Jurkat, Clone E6-1 (cell line): ENCODE results near the gene LINC00237. TPM values are rescaled to one million over a fixed set of nuclear protein-coding genes. Genes with fewer than 3 reads are reported as not detected.
A peak's percentile ranks its signal among the peaks of the same experiment; 100 is the strongest.

Experiments
- DNase-seq: peaks from one replicate; pipeline ENCODE4 v3.0.0-alpha.2; 2011; ENCODE audit warnings: low read depth, low spot score
- H3K4me3 ChIP-seq: 2 replicates; pipeline ENCODE4 v1.5.1; 2011; ENCODE audit warnings: mild to moderate bottlenecking, low read length, control low read depth, moderate library complexity
- polyA plus RNA-seq: library from polyadenylated mRNA; unstranded; fragments of >200 nt; gene quantifications from one replicate; pipeline ENCODE4 v1.2.1, GENCODE V29; 2012; ENCODE audit warnings: missing spikeins; ENCODE audit not compliant: insufficient read length, insufficient read depth

The LINC00237 gene
- polyA plus RNA-seq, result not detected

DNA sequence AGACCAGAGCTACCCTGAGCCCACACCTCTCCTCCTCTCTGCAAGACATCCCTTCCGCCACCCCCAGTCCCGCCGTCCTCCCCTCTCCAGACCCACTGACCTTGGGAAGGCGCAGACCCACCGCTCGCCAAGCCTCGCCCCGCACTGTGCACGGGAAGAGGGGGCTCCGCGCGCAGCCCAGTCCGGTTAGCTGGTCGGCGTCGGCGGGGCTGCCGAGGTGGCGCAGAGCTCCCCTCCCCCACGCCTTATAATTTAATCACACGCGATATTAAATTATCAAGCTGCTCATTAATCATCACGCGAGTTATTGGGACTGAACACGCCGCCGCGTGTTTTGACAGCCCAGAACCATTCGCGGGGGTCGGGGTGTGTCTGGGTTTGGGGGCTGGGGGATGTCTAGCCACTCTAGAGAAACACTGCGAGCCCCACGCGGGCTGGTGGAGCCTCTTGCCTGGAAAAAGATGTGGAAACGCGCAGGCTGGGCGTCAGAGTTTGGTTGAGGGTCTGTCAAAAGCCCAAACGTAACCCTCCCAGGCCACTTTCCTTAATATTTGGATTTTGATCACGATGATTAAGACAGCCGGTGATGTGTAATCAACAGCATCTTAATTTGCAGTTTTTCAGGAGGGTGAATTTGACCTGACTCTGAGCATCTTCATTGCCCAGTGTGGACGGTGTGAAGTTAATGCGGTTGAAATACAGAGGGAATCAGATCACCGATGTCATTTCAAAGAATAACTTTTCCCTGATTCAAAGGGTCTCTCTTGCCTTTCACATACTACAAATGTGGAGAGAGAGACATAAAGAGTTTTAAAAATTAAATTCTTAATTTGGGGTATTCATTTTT lies at the start of gene LINC00237:
Gene LINC00237 (minus strand): TSS at position 188 of the 847 bp plus-strand sequence.
- no peak for DNase-seq
- no peak within 1 kb of the TSS for H3K4me3 ChIP-seq

DNA sequence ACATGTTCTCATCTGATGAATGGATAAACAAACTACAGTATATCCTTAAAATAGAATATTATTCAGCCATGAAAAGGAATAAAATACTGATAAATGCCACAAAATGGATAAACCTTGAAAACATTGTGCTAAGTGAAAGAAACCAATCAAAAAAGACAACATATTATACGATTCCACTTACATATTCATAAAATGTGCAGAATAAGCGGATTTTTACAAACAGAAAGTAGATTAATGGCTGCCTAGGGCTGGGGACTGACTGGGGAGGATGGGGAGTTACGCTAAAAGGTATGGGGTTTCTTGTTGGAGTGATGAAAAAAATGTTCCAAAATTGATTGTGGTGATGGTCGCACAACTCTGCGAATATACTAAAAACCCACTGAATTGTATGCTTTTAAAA lies 49.1 kb upstream of the LINC00237 start:
- H3K4me3 ChIP-seq, result no peak overlapping the region
- DNase-seq, result no peak

DNA sequence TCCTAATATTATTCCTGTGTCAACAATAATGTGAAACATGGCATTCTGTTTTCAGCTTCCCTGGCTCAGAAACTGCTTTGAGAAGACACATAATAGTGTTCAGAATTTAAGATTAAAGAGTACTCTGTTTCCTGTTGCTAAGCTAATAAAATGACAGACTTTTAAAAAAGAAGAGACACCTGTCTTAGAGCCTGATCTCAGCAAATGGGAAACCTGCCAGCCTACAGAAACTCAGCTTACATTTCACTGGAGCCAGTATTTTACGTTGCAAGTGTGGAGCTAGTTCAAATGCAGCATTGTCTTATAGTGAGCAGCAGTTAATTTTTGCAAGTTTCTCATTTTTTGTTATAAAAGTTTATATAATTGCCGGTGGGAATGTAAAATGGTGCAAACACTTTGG lies 48.5 kb upstream of the LINC00237 start:
- no peak for DNase-seq
- H3K4me3 ChIP-seq, result no peak overlapping the region

DNA sequence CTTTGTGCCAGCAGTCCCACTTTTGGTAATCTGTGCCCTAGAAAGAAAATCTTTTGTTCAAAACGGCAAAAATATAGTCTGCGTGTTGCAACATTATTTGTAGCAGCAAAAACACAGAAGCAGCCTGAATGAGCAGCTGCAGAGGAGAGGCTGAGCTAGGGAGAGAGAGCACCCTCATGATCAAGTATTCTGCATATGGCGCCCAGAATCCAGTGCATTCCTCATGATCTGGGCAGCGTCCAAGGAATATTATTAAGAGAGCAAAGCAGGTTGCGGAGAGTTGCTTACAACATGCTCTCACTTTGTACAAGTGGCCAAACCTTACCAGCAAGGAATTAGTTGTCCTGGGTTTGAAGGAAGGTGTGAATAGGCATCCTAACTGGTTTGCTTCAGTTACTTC lies 45.6 kb upstream of the LINC00237 start:
- DNase-seq, result no peak

DNA sequence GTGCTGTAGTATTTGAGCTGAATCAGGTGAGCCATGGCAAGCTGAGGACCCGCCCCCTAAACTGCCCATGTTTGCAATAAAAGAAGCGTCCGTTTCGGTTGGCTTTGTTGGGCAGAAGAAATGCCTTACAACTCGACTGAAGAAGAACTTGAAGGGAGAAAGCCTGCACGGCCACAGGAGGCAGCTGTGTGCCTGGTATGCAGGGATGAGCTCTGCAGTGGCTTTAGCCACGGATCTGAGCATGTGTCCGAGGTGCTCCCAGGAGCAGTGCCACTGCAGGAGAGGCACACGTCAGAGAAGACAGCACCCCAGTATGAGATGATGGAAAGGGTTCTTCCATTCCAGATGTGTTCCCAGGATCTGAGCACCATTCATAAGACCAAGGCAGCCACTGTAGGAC lies 43.2 kb upstream of the LINC00237 start:
- no peak for DNase-seq
- no peak overlapping the region for H3K4me3 ChIP-seq

More for the DNA sequence above, 45.6 kb upstream of the LINC00237 start:
- no peak overlapping the region for H3K4me3 ChIP-seq

DNA sequence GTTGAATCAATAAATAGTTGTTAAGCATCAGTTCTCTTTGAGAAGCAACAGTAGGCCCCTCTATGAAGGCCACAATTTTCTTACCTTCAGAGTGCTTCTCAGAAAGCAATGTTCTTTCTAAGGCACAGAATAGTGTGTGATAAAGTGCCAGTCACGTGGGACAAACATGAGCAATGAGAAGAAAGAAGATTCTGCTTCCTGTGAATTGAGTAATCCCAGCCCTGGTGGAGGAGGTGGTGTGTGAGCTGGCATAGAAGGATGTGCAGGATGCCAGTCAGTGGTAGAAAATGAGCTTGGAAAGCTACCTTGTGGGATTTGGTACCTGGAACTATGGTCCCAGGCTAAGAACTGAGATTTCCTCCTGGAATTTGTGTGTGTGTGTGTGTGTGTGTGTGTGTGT lies 41.4 kb upstream of the LINC00237 start:
- no peak overlapping the region for H3K4me3 ChIP-seq
- no peak for DNase-seq

DNA sequence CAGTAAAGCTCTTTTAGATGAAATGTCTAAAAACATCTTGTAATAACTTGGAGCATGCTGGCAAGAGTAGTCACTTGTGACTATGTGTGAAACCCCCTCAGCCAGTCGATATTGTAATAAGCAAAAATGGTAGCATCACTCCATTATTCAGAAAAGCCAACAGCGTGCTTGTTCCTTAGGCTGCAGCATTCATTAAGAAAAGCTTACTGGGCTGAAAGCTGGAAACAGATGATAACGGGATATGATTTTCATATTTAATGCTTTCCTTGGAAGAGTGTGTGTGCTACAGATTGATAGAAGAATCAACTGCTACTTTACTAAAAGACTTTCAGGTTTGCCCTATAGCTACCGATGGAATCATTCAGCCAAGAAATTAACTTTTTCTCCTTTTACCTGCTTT lies 40.1 kb upstream of the LINC00237 start:
- DNase-seq, result no peak
- no peak overlapping the region for H3K4me3 ChIP-seq

DNA sequence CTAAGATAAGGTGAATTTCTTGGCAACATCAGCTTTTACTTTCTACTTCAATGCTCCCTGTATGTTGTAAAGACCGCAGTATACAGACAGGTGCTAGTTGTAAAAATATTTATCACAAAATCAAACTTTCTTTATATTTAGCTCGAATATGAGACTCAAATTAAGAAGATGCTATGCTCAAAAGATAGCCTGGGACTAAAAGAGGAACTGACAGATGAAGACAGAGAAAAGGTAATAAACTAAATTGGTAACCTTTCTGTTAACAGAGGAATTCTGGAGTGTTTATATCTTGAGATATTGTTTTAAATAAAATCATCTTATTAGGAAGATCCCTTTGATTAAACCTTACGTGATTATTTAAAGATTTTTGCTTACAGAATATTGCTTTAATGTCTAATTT lies 39.3 kb upstream of the LINC00237 start:
- H3K4me3 ChIP-seq, result no peak overlapping the region
- DNase-seq, result no peak

DNA sequence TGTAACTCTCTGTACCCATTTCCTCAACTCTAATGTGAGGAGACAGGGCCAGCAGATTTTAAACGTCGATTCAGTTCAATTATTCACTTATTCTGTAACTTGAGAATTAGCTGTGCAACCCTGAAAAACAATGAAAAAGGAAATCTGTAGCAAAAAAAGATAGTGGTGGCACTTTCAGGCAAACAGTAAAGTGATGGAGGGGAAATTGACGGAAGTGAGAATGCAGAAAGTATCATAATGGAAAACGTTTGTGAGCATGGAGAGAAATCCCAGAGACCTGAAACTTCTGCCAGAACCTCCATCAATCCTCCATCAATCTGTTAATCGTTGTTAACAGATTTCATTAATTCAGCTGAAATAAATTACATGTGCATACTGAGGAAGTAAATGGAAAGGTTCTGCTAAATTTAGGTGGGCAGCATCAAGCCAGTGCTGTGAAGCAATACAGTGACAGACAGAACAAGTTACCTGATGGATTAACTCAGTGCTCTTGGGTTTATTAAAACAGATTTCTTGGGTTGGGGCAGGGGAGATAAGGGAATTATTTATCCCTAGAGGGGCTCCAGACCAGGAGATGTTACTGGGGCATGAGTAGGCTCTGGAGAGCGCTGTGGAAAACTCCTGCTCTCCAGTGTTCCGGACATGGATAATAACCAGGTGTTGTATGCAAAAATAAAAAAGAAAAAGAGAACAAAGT lies 37.2 kb upstream of the LINC00237 start:
- no peak overlapping the region for H3K4me3 ChIP-seq
- DNase-seq, result no peak

DNA sequence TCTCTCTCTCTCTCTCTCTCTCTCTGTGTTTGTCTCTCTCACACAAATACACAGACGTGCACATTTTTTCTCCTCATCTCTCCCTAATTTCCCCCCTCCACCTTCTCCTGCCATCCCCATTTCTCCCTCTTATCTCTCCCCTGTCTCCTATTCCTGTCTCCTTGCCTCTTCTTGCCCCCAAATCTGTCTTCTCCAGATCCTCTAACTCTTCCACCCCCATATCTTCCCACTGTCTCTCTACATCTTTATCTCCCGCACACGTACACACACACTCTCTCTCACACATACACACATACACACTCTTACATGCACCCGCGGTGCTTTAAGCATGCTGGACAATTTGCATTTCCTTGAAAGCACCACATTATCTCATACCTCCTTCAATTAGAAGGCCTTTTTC lies 35.7 kb upstream of the LINC00237 start:
- no peak for DNase-seq
- no peak overlapping the region for H3K4me3 ChIP-seq

DNA sequence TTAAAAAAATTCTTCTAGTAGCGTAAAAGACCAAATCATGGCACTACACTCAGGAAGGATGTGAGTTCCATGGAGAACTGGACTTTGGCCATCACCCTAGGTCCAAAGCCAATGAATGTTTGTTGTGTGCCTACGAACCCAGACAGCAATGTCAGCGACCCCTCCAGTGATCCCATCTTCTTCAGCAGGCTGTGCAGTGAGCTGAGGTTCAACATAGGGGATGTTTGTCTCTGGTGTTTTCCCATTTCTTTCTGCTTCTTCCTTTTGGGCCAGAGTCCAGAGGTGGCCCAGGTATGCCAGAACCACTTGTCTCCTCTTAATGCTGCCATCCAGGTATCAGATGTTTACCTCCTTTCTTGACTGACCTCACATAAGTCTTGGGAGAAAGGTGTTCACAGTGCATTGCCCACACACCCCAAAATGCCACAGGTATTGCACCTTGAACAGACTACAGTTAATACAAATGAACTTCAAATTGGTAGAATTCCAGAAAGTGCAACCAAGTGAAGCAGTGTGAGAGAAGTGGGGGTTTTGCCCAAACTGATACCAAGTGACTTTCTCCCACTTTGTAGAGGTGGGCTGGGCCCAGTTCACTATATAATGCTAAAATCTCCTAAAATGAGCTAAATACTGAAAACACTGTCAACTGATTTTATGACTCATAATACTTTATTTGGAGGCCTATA lies 33.9 kb upstream of the LINC00237 start:
- DNase-seq, result no peak

DNA sequence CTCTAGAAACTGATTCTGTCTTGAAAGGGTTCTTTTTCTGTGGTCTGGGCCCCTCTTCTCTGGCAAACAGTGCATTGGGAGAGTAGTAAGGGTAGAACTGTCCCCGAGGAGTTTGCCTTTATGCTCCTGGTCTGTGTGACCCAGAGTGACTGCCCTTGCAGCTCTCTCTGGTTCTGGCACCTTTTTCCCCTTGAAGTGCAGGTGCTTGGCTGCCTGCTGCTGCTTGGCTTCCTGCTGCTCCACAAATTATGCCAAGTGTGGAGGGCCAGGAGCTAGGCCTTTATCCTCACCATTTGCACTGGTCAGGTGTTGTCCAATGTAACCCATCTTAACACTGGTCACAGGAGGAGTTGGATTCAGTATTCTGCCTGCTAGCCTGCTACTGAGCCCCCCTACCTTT lies 30.9 kb upstream of the LINC00237 start:
- H3K4me3 ChIP-seq, result no peak overlapping the region
- DNase-seq, result no peak

More for the DNA sequence above, 33.9 kb upstream of the LINC00237 start:
- H3K4me3 ChIP-seq, result no peak overlapping the region

DNA sequence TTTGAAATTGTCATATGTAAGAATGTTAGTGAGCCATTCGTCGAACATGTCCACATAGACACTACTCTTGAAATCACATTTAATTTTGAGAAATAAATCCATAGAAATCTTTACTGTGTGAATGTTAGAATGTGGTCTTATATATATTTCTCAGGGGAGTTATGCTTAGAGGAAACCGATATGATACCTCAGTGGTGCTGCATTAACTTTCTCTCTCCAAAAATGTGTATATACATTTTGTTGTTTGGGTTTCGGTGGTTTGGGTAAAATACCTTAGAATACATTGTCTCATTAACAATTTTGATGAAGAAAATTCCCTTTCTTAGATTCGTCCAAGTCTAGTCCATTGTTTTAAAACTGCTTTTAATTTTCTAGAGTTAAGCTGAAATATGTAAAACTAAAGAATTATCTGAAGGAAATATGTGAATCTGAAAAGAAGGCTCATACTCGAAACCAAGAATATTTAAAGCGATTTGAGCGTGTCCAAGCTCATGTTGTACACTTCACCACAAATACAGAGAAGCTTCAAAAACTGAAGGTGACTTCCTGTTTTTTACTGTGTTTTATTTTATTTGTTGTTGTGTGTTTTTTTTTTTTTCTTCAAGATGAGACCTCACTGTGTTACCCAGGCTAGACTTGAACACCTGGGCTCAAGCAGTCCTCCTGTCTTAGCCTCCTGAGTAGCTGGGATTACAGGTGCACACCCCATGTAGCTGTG lies 30.0 kb upstream of the LINC00237 start:
- no peak for DNase-seq
- no peak overlapping the region for H3K4me3 ChIP-seq

DNA sequence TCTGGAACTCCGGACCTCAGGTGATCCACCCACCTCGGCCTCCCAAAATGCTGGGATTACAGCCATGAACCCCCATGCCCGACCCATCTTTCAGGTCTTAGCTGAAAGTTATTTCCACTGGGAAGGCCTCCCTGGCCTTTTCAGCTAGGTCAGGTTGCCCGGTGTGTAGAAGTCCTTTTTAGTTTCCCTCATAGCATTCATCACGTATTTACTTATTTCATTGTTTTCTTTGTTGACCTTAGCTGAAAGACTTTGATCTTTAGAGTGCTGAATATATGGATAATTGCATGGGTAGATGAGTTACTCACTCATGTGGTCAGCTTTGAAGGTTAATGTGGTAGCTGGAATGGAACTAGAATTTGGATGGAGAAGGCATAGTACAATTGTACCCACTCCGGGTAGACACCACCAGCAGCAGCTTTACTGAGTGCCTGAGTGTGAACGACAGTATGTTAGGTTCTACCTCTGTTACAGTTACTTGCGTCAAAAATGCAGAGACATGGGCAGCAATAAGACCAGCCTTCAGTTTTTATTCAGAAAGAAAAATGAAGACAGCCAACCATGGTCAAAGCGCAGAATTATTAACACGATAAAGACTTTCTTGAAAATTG lies 28.8 kb upstream of the LINC00237 start:
- no peak for DNase-seq
- no peak overlapping the region for H3K4me3 ChIP-seq

DNA sequence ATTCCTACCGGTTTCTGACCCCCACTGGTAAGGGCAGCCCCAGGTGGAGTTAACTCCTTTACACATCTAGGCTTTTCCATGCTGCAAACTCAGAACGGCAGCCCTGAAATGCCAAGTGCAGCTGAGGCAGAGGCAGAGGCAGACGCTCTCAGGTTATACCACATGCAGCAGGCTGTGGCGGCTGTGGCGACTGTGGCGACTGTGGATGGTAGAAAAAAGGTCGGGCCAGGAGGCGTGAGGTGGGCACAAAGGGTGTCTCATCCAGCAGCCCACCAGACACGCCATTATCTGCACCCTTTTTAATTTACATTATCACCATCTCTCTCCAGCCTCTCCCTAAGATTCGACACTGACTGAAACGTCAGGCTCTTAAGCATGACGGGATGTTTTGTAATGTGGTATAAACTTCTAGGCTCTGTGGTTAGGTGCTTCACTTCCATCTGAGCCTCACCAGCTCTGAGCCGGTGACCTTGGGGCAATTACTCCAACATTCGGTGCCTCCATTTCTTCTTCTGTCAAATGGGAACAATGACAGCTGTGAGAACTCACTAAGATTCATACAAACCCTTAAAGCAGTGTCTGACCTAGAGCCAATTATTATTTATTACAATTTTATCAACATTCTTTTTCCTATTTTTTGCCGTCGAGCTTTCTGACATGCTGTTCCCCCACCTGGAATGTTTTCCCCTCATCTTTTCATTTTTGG lies 27.9 kb upstream of the LINC00237 start:
- DNase-seq, result peak; percentile 59
- no peak overlapping the region for H3K4me3 ChIP-seq

DNA sequence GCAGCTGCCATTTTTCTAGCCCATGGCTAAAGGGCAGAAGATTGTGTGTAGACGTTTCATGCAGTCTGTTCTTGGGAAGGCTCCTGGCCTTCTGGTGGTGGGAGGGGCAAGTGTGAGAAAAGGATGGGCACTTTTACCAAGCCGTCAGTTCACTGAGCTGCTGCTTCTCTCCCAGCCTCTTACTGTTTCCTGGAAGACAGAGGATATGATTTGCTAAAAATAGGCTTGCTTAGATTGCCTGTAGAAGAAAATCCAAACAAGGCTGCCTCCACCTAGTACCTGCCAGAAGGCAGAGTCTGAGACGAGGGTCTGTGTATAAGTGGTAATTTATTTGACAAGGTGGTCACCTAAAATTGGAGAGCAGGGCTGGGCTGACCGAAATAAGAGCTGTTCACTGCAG lies 27.2 kb upstream of the LINC00237 start:
- no peak for DNase-seq
- H3K4me3 ChIP-seq, result no peak overlapping the region

DNA sequence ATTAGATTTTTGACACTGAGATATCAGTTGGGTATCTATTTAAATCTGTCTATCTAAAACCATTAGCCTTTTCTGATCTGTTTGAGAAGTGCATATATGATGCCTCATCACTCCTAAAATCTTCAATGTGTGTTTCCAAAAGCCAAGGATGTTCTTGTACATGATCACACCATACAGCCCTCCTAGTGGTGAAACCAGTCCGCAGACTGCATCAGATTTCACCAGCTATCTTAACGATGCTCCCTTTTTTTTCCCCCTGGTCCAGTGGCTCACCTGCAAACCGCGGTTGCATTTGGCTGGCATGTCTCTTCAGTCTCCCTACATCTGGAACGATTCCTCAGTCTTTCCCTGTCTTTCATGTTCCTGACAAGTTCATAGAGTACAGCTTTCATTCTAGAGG lies 23.7 kb upstream of the LINC00237 start:
- no peak for DNase-seq
- no peak overlapping the region for H3K4me3 ChIP-seq

DNA sequence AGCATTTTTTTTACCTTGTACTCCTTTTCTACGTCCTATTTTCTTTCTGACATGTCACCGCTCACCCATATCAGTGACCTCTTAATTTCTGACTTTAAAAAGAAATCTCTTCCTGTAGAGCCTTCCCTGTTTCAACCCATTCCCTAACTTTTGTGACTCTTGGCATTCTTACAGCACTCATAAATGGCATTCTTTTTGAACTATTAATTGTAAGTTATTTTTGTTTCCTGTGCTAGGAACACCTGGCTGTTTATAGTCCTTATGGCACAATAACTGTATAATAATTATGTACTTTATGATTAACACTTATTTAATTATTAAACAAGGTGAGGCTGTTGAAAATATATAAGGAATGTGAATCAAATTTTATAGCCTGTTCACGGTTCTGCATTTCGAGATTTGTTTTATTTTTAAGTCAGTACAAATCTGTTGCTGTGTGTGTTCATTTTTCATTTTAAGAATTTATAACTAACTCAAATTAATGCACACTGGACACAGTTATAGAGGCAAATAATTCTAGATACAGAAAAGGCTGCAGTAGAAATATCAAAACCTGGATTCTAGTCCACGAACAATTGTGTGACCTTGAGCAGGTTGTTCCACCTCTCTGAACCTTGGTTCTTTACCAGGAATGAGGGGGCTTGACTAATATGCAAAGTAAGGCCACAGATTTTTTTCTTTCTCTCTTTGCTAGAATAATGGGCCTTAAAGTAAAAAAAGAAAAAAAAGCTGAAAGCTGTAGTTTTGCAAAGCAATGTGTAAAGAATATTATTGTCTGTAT lies 21.2 kb upstream of the LINC00237 start:
- no peak overlapping the region for H3K4me3 ChIP-seq
- DNase-seq, result no peak
